Keratinocyte (primary cell): ENCODE results near the gene POPDC3. TPM values are rescaled to one million over a fixed set of nuclear protein-coding genes. Genes with fewer than 3 reads are reported as not detected.

Source experiments
- DNase-seq: peaks from one replicate; pipeline ENCODE4 v3.0.0-alpha.2; 2011; ENCODE audit warnings: low read depth, missing footprints, low spot score
- FAIRE-seq: peaks from 2 replicates; lab custom pipeline; 2011; peaks lifted over from hg19 to GRCh38; lab: Jason Lieb, UNC
- H2AFZ ChIP-seq: 2 replicates; pipeline ENCODE4 v1.6.0; 2012; ENCODE audit warnings: low read length, control low read depth, inconsistent platforms; ENCODE audit not compliant: control insufficient read depth
- H3K27ac ChIP-seq: 2 replicates; pipeline ENCODE4 v1.5.1; 2011; ENCODE audit warnings: low read length; ENCODE audit not compliant: control insufficient read depth, insufficient read depth
- H3K27me3 ChIP-seq: 3 replicates; pipeline ENCODE4 v1.6.0; 2011; ENCODE audit warnings: low read length; ENCODE audit not compliant: control insufficient read depth, insufficient read depth; ENCODE audit errors: extremely low read depth
- H3K36me3 ChIP-seq, 2 experiments: 2 replicates in 1 of 2; 3 replicates in 1 of 2; pipeline ENCODE4 v1.5.1; 2011; ENCODE audit warnings: low read length in 2 of 2, mild to moderate bottlenecking in 1 of 2; ENCODE audit not compliant: control insufficient read depth in 2 of 2, insufficient read depth in 2 of 2; ENCODE audit errors: extremely low read depth in 1 of 2
- H3K4me1 ChIP-seq: 3 replicates; pipeline ENCODE4 v1.5.1; 2011; ENCODE audit warnings: low read length; ENCODE audit not compliant: control insufficient read depth, insufficient read depth; ENCODE audit errors: extremely low read depth
- H3K4me2 ChIP-seq: 3 replicates; pipeline ENCODE4 v1.6.0; 2011; ENCODE audit warnings: low read depth, low read length; ENCODE audit not compliant: control insufficient read depth, insufficient read depth; ENCODE audit errors: extremely low read depth
- H3K4me3 ChIP-seq, 3 experiments: fragments of 200-600 bp in 1 of 3; sonication (generic) in 1 of 3; 2 replicates in 2 of 3; 3 replicates in 1 of 3; pipeline ENCODE4 v1.5.1; 2011 to 2016; ENCODE audit warnings: low read length in 3 of 3, mild to moderate bottlenecking in 3 of 3, control low read depth in 2 of 3, inconsistent platforms in 1 of 3, low read depth in 1 of 3, mixed read lengths in 1 of 3, mixed run types in 1 of 3, moderate library complexity in 1 of 3; ENCODE audit not compliant: control insufficient read depth in 2 of 3, insufficient read depth in 2 of 3; ENCODE audit errors: extremely low read depth in 1 of 3
- H3K79me2 ChIP-seq: 2 replicates; pipeline ENCODE4 v1.6.0; 2012; ENCODE audit warnings: low read length; ENCODE audit not compliant: control insufficient read depth, insufficient read depth
- H3K9ac ChIP-seq: 3 replicates; pipeline ENCODE4 v1.6.0; 2011; ENCODE audit warnings: low read length; ENCODE audit not compliant: control insufficient read depth, insufficient read depth; ENCODE audit errors: extremely low read depth
- H3K9me1 ChIP-seq: 3 replicates; pipeline ENCODE4 v1.6.0; 2011; ENCODE audit warnings: low read length; ENCODE audit not compliant: control insufficient read depth, insufficient read depth; ENCODE audit errors: extremely low read depth
- H3K9me3 ChIP-seq: 2 replicates; pipeline ENCODE4 v1.5.1; 2012; ENCODE audit warnings: low read depth, low read length; ENCODE audit not compliant: control insufficient read depth
- H4K20me1 ChIP-seq: 3 replicates; pipeline ENCODE4 v1.6.0; 2011; ENCODE audit warnings: low read length; ENCODE audit not compliant: control insufficient read depth, insufficient read depth; ENCODE audit errors: extremely low read depth
- EZH2 ChIP-seq: IDR thresholded peaks from one replicate; pipeline ENCODE4 v1.6.1; 2012; ENCODE audit warnings: inconsistent platforms, mild to moderate bottlenecking, low read length, moderate library complexity
- dilution Hi-C: fragments of 300-500 bp; cut with MboI; formaldehyde crosslinking; loops from one replicate; pipeline ENCODE4 v1.7.0; 2020; ENCODE audit warnings: low sequenced_read_pairs; ENCODE audit not compliant: extremely low pct_ligation_motif_present
- polyA plus RNA-seq, 5 experiments: library from polyadenylated mRNA; depleted of rRNA in 3 of 5; stranded (reverse) in 3 of 5; stranded (forward) in 1 of 5; unstranded in 1 of 5; fragments of >200 nt; gene quantifications; 1 replicate in 1 of 5; 2 replicates in 3 of 5; 3 replicates in 1 of 5; pipeline versions ENCODE4 v1.2.1 to v1.2.3, GENCODE V29; 2011 to 2012; ENCODE audit warnings: missing spikeins in 2 of 5, low read depth in 1 of 5, low replicate concordance in 1 of 5
- TF ChIP-seq, protein P1 (sequence below), 3 experiments: IDR thresholded peaks in 1 of 3; conservative IDR thresholded peaks in 1 of 3; optimal IDR thresholded peaks in 1 of 3; 2 replicates in 2 of 3; 3 replicates in 1 of 3; pipeline versions ENCODE3 to v1.5.1; 2011; ENCODE audit warnings: low read length in 3 of 3, mild to moderate bottlenecking in 3 of 3, moderate library complexity in 2 of 3, control low read depth in 1 of 3, inconsistent platforms in 1 of 3; ENCODE audit not compliant: insufficient read depth in 2 of 3; ENCODE audit errors: extremely low read depth in 1 of 3

Gene POPDC3
- polyA plus RNA-seq, 1 donor (not counting 4 experiments of a cell fraction or from before 2014, with no cell fraction given), result 17.2 TPM

DNA sequence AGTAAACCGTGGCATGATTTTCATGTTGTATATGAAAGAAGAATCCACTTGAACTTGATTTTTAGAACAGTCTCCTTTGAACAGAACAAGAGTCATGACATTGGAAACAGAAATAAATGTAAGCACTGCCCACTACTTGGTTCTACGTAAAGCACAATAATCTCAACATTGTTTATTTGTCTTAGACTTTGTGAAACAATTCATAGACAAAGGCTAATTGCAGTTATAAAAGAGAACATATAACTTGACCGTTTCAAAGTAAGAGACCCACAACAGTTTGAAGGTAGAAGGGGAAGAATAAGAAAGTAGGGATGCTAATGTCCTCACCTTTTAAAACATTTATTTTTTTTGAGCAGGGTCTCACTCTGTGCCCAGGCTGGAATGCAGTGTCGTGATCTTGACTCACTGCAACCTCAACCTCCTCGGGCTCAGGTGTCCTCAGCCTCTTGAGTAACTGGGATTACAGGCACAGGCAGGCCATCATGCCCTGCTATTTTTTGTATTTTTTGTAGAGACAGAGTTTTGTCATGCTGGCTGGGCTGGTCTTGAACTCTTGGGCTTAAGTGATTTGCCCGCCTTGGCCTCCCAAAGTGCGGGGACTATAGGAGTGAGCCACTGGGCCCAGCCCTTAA is 71.1 kb downstream of the POPDC3 start:
- Histone ChIP-seq H3K79me2 (no peaks in the 10 kb centered on the region), H3K4me3 (no peak overlapping the region), H3K27me3 (no peaks in the 10 kb centered on the region), H3K27ac (no peak overlapping the region), H3K9ac (no peak overlapping the region), H3K4me2 (no peak overlapping the region), H3K9me1 (no peaks in the 10 kb centered on the region), H3K9me3 (no peaks in the 10 kb centered on the region), H4K20me1 (no peaks in the 10 kb centered on the region), H3K4me1 (no peaks in the 10 kb centered on the region), H2AFZ (no peak overlapping the region), H3K36me3 (no peaks in the 10 kb centered on the region)
- FAIRE-seq (no peak), DNase-seq (no peak)
- TF ChIP-seq, protein P1, sequence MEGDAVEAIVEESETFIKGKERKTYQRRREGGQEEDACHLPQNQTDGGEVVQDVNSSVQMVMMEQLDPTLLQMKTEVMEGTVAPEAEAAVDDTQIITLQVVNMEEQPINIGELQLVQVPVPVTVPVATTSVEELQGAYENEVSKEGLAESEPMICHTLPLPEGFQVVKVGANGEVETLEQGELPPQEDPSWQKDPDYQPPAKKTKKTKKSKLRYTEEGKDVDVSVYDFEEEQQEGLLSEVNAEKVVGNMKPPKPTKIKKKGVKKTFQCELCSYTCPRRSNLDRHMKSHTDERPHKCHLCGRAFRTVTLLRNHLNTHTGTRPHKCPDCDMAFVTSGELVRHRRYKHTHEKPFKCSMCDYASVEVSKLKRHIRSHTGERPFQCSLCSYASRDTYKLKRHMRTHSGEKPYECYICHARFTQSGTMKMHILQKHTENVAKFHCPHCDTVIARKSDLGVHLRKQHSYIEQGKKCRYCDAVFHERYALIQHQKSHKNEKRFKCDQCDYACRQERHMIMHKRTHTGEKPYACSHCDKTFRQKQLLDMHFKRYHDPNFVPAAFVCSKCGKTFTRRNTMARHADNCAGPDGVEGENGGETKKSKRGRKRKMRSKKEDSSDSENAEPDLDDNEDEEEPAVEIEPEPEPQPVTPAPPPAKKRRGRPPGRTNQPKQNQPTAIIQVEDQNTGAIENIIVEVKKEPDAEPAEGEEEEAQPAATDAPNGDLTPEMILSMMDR (optimal IDR thresholded peaks at IDR 0.05 in 1 of 3, IDR thresholded peaks at IDR 0.05 in 1 of 3, conservative IDR thresholded peaks at IDR 0.05 in 1 of 3; ENCODE audit: extremely low read depth in 1 of 3, insufficient read depth in 2 of 3, low read length in 3 of 3), result no peak
- TF ChIP-seq EZH2, result no peak
- dilution Hi-C loops, result no loop called here

Other genes starting within 250 kb of the POPDC3 start
- 0.02 TPM in 1 of 3 replicates, not detected in the others for gene LIN28B, start 222.9 kb downstream of the POPDC3 start, polyA plus RNA-seq
- gene PREP, start 223.1 kb upstream of the POPDC3 start, polyA plus RNA-seq, result 34.5 to 75.6 TPM (median 48.3 TPM) in 3 replicates